Endothelial cell of umbilical vein (primary cell): ENCODE data around the gene CACNA1C. TPM values are rescaled to one million over a fixed set of nuclear protein-coding genes. Genes with fewer than 3 reads are reported as not detected.

Experiments
- BruUV-seq: library from RNA; stranded (reverse); fragments of 400-500 nt; replicated peaks from 2 replicates; lab custom pipeline; 2021; lab: Mats Ljungman, UMichigan
- CTCF ChIA-PET: fragments of 300-600, 350-600 bp; sonication (Branson Sonifier 250); formaldehyde crosslinking; loops from one replicate; lab custom pipeline; 2021; ENCODE audit warnings: antibody characterized with exemption, inconsistent platforms; lab: Charles Lee
- POLR2A ChIA-PET: fragments of 300-600, 350-600 bp; sonication (Branson Sonifier 250); formaldehyde crosslinking; loops from one replicate; lab custom pipeline; 2021; ENCODE audit warnings: antibody characterized with exemption, inconsistent platforms; lab: Charles Lee
- DNase-seq: peaks from one replicate; pipeline ENCODE4 v3.0.0-alpha.2; 2011; ENCODE audit warnings: low read depth, low spot score
- FAIRE-seq: peaks from 2 replicates; lab custom pipeline; 2011; peaks lifted over from hg19 to GRCh38; lab: Jason Lieb, UNC
- H2AFZ ChIP-seq: 2 replicates; pipeline ENCODE4 v1.6.0; 2012; ENCODE audit warnings: low read depth, low read length, control low read depth, inconsistent platforms
- H3K27ac ChIP-seq: 2 replicates; pipeline ENCODE4 v1.5.1; 2011; ENCODE audit warnings: low read depth, mild to moderate bottlenecking, control low read depth, low read length, moderate library complexity; ENCODE audit not compliant: insufficient read depth
- H3K27me3 ChIP-seq, 2 experiments: 2 replicates each; pipeline versions ENCODE4 v1.6.0 to v1.6.1; 2011; ENCODE audit warnings: low read length in 2 of 2, mixed read lengths in 1 of 2; ENCODE audit not compliant: control insufficient read depth in 2 of 2, insufficient read depth in 2 of 2
- H3K36me3 ChIP-seq, 2 experiments: 2 replicates in 1 of 2; 3 replicates in 1 of 2; pipeline ENCODE4 v1.5.1; 2011; ENCODE audit warnings: low read length in 2 of 2, mild to moderate bottlenecking in 1 of 2, moderate library complexity in 1 of 2; ENCODE audit not compliant: control insufficient read depth in 2 of 2, insufficient read depth in 2 of 2; ENCODE audit errors: extremely low read depth in 1 of 2
- H3K4me1 ChIP-seq: 3 replicates; pipeline ENCODE4 v1.5.1; 2011; ENCODE audit warnings: mild to moderate bottlenecking, low read length; ENCODE audit not compliant: control insufficient read depth, insufficient read depth; ENCODE audit errors: extremely low read depth
- H3K4me2 ChIP-seq: 2 replicates; pipeline ENCODE4 v1.6.1; 2011; ENCODE audit warnings: low read length, control low read depth, mixed read lengths; ENCODE audit not compliant: insufficient read depth
- H3K4me3 ChIP-seq, 3 experiments: fragments of 200-600 bp in 1 of 3; sonication (generic), shearing (Covaris generic) in 1 of 3; replicated peaks in 1 of 3; 2 replicates each; pipeline ENCODE4 v1.5.1; 2011 to 2016; ENCODE audit warnings: control low read depth in 3 of 3, low read length in 3 of 3, mild to moderate bottlenecking in 2 of 3, inconsistent platforms in 1 of 3, low read depth in 1 of 3, moderate library complexity in 1 of 3; ENCODE audit not compliant: insufficient read depth in 1 of 3
- H3K79me2 ChIP-seq: 2 replicates; pipeline ENCODE4 v1.6.0; 2012; ENCODE audit warnings: low read length, inconsistent platforms; ENCODE audit not compliant: control insufficient read depth, insufficient read depth
- H3K9ac ChIP-seq: replicated peaks from 2 replicates; pipeline ENCODE3; 2011; ENCODE audit warnings: low read length, control low read depth; ENCODE audit not compliant: insufficient read depth; ENCODE audit errors: extremely low read depth
- H3K9me1 ChIP-seq: replicated peaks from 3 replicates; pipeline ENCODE4 v1.6.0; 2011; ENCODE audit warnings: mild to moderate bottlenecking, low read length; ENCODE audit not compliant: control insufficient read depth, insufficient read depth; ENCODE audit errors: extremely low read depth
- H3K9me3 ChIP-seq: replicated peaks from 2 replicates; pipeline ENCODE4 v1.5.1; 2012; ENCODE audit warnings: low read length, inconsistent platforms; ENCODE audit not compliant: control insufficient read depth, insufficient read depth
- H4K20me1 ChIP-seq: replicated peaks from 2 replicates; pipeline ENCODE3; 2011; ENCODE audit warnings: mild to moderate bottlenecking, low read length; ENCODE audit not compliant: control insufficient read depth, insufficient read depth; ENCODE audit errors: extremely low read depth
- CTCF ChIP-seq, 2 donors: IDR thresholded peaks; 1 replicate in 1 of 2; 2 replicates in 1 of 2; pipeline ENCODE4 v1.5.1; 2011; ENCODE audit warnings: low read length in 2 of 2, mild to moderate bottlenecking in 2 of 2, moderate library complexity in 2 of 2, control low read depth in 1 of 2, inconsistent platforms in 1 of 2, low read depth in 1 of 2; ENCODE audit not compliant: insufficient read depth in 1 of 2; ENCODE audit errors: extremely low read depth in 1 of 2
- EZH2 ChIP-seq: IDR thresholded peaks from 2 replicates; pipeline ENCODE4 v1.6.1; 2012; ENCODE audit warnings: borderline replicate concordance, low read depth, mild to moderate bottlenecking, moderate library complexity, low read length, inconsistent platforms; ENCODE audit not compliant: severe bottlenecking
- FOS ChIP-seq: IDR thresholded peaks from 2 replicates; pipeline ENCODE4 v1.6.1; 2011; ENCODE audit warnings: mild to moderate bottlenecking, low read length, moderate library complexity, borderline replicate concordance; ENCODE audit not compliant: insufficient read depth
- GATA2 ChIP-seq: IDR thresholded peaks from 2 replicates; pipeline ENCODE4 v1.7.0; 2011; ENCODE audit warnings: low read depth, mild to moderate bottlenecking, moderate library complexity, mixed read lengths, low read length; ENCODE audit not compliant: insufficient read length, insufficient read depth
- JUN ChIP-seq: IDR thresholded peaks from 2 replicates; pipeline ENCODE4 v1.6.1; 2011; ENCODE audit warnings: borderline replicate concordance, low read depth; ENCODE audit not compliant: insufficient read length, insufficient read depth
- MAX ChIP-seq: IDR thresholded peaks from 2 replicates; pipeline ENCODE4 v1.6.1; 2011; ENCODE audit not compliant: insufficient read depth, insufficient read length
- MYC ChIP-seq: IDR thresholded peaks from one replicate; pipeline ENCODE4 v1.6.1; 2011; ENCODE audit warnings: mild to moderate bottlenecking, low read depth, low read length
- POLR2A ChIP-seq: IDR thresholded peaks from 2 replicates; pipeline ENCODE4 v1.6.1; 2012; ENCODE audit warnings: low read depth, mild to moderate bottlenecking, control low read depth, low read length
- POLR2AphosphoS5 ChIP-seq: IDR thresholded peaks from 2 replicates; pipeline ENCODE4 v1.6.1; 2012; ENCODE audit warnings: low read depth, mild to moderate bottlenecking, control low read depth, low read length, moderate library complexity; ENCODE audit not compliant: insufficient read depth
- dilution Hi-C: fragments of 300-500 bp; cut with MboI; formaldehyde crosslinking; loops from one replicate; pipeline ENCODE4 v1.15.0; 2019; ENCODE audit warnings: low sequenced_read_pairs; ENCODE audit not compliant: extremely low pct_ligation_motif_present
- intact Hi-C: fragments of 100-400 bp; cut with micrococcal nuclease; formaldehyde crosslinking; loops from one replicate; pipeline ENCODE4 v1.10.0; 2022
- polyA plus RNA-seq, 4 experiments: library from polyadenylated mRNA; depleted of rRNA in 3 of 4; stranded (reverse) in 3 of 4; unstranded in 1 of 4; fragments of >200 nt; gene quantifications; 2 replicates each; pipeline versions ENCODE4 v1.2.1 to v1.2.3, GENCODE V29; 2011 to 2012; ENCODE audit warnings: missing spikeins in 1 of 4
- total RNA-seq: library from RNA; stranded (reverse); gene quantifications from 2 replicates; pipeline ENCODE4 v1.2.3, GENCODE V29; 2021

CACNA1C gene
- total and polyA plus RNA-seq, 2 donors (not counting 3 experiments of a cell fraction or from before 2014, with no cell fraction given) = not detected

- no peaks in the 10 kb centered on the region for H3K79me2 ChIP-seq
- no TSS peak for BruUV-seq
These were observed 131.1 kb downstream of the CACNA1C start for GRCh38 chr12:2183556-2184541.

More at GRCh38 chr12:2183556-2184541, 131.1 kb downstream of the CACNA1C start:
- no peak for DNase-seq
- H3K4me1 ChIP-seq = no peaks in the 10 kb centered on the region
- H3K27me3 ChIP-seq = no peaks in the 10 kb centered on the region
- H3K9ac ChIP-seq = no peak overlapping the region
- intact Hi-C loops (no loop called here), dilution Hi-C loops (no loop called here)
- H3K36me3 ChIP-seq = no peaks in the 10 kb centered on the region
- H4K20me1 ChIP-seq = no peaks in the 10 kb centered on the region
- H3K4me3 ChIP-seq = no peak overlapping the region
- no peaks in the 10 kb centered on the region for H3K9me1 ChIP-seq
- H2AFZ ChIP-seq = no peak overlapping the region
- TF ChIP-seq CTCF (IDR thresholded peaks at IDR 0.05; ENCODE audit: extremely low read depth in 1 of 2, insufficient read depth in 1 of 2, low read depth in 1 of 2, low read length in 2 of 2) (no peak), FOS (no peak), GATA2 (no peak), MAX (no peak), MYC (no peak), POLR2A (no peak), JUN (no peak), POLR2AphosphoS5 (no peak), EZH2 (no peak)
- no peak overlapping the region for H3K4me2 ChIP-seq
- no peak overlapping the region for H3K27ac ChIP-seq
- POLR2A ChIA-PET = no interaction called here
- CTCF ChIA-PET = no interaction called here
- H3K9me3 ChIP-seq = no peaks in the 10 kb centered on the region
- no peak for FAIRE-seq
